ENCODE data around the gene HLA-DQA2.

DNA sequence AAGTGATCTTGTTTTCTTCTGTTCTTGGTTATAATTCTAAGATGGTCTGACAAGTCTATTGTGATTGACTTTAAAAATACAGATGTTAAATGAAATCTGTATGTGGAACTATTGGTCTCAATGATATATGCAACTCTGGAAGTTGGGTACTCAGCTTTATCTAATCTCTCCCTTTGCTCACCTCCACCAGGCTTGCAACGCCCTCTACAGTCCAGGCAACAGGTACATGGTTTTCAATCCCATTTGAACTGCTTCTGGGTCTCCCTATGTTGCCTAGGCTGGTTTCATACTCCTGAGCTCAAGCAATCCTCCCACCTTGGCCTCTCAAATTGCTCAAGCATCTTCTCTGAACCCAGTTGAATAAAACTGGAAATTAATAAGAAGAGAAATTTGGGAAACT is 49.2 kb upstream of the HLA-DQA2 start:
- TF ChIP-seq, protein P1, sequence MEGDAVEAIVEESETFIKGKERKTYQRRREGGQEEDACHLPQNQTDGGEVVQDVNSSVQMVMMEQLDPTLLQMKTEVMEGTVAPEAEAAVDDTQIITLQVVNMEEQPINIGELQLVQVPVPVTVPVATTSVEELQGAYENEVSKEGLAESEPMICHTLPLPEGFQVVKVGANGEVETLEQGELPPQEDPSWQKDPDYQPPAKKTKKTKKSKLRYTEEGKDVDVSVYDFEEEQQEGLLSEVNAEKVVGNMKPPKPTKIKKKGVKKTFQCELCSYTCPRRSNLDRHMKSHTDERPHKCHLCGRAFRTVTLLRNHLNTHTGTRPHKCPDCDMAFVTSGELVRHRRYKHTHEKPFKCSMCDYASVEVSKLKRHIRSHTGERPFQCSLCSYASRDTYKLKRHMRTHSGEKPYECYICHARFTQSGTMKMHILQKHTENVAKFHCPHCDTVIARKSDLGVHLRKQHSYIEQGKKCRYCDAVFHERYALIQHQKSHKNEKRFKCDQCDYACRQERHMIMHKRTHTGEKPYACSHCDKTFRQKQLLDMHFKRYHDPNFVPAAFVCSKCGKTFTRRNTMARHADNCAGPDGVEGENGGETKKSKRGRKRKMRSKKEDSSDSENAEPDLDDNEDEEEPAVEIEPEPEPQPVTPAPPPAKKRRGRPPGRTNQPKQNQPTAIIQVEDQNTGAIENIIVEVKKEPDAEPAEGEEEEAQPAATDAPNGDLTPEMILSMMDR (conservative IDR thresholded peaks at IDR 0.05; ENCODE audit: low read depth, low read length) = no peak
- TF ChIP-seq POLR2A (IDR thresholded peaks at IDR 0.05; ENCODE audit: low read depth, low read length) = no peak
- no peak for TF ChIP-seq MAFK (IDR thresholded peaks at IDR 0.05; ENCODE audit: low read depth, low read length)
- TF ChIP-seq, protein P2, sequence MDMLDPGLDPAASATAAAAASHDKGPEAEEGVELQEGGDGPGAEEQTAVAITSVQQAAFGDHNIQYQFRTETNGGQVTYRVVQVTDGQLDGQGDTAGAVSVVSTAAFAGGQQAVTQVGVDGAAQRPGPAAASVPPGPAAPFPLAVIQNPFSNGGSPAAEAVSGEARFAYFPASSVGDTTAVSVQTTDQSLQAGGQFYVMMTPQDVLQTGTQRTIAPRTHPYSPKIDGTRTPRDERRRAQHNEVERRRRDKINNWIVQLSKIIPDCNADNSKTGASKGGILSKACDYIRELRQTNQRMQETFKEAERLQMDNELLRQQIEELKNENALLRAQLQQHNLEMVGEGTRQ (IDR thresholded peaks at IDR 0.05; ENCODE audit: low read depth, low read length) = no peak
- TF ChIP-seq RCOR1 (IDR thresholded peaks at IDR 0.05; ENCODE audit: insufficient replicate concordance, low read length) = no peak
- TF ChIP-seq CEBPB (IDR thresholded peaks at IDR 0.05; ENCODE audit: low read depth, low read length) = no peak
- no peak for TF ChIP-seq FOS (IDR thresholded peaks at IDR 0.05; ENCODE audit: low read depth, low read length)
- TF ChIP-seq RAD21 (IDR thresholded peaks at IDR 0.05; ENCODE audit: low read length) = no peak
- no peak for TF ChIP-seq SMC3 (IDR thresholded peaks at IDR 0.05; ENCODE audit: low read depth, low read length)
- TF ChIP-seq NFE2L2 (IDR thresholded peaks at IDR 0.05; ENCODE audit: low read depth, low read length) = no peak
- TF ChIP-seq CHD1 (IDR thresholded peaks at IDR 0.05; ENCODE audit: low read depth, low read length) = no peak
